Esophagus (tissue), 2 donors: ENCODE data around the gene MTUS2. TPM values are rescaled to one million over a fixed set of nuclear protein-coding genes. Genes with fewer than 3 reads are reported as not detected.

Experiments used
- H3K27ac ChIP-seq, 2 donors: one replicate each; pipeline ENCODE4 v1.5.1; 2013; ENCODE audit warnings: low read depth in 2 of 2, mild to moderate bottlenecking in 2 of 2, inconsistent platforms in 1 of 2, low read length in 1 of 2, moderate library complexity in 1 of 2
- H3K27me3 ChIP-seq, 2 donors: one replicate each; pipeline ENCODE4 v1.6.1; 2013; ENCODE audit warnings: low read length in 2 of 2, control low read depth in 1 of 2, mild to moderate bottlenecking in 1 of 2; ENCODE audit not compliant: insufficient read depth in 2 of 2, control insufficient read depth in 1 of 2
- H3K36me3 ChIP-seq, 2 donors: one replicate each; pipeline ENCODE4 v1.6.1; 2013; ENCODE audit warnings: low read length in 1 of 2; ENCODE audit not compliant: control insufficient read depth in 2 of 2, insufficient read depth in 2 of 2
- H3K4me1 ChIP-seq, 2 donors: one replicate each; pipeline ENCODE4 v1.6.1; 2013; ENCODE audit warnings: low read length in 1 of 2; ENCODE audit not compliant: control insufficient read depth in 2 of 2, insufficient read depth in 2 of 2
- H3K4me3 ChIP-seq, 2 donors: one replicate each; pipeline ENCODE4 v1.5.1; 2013; ENCODE audit warnings: low read length in 2 of 2, mild to moderate bottlenecking in 2 of 2, low read depth in 1 of 2, moderate library complexity in 1 of 2
- H3K9me3 ChIP-seq, 2 donors: one replicate each; pipeline ENCODE4 v1.6.1; 2013; ENCODE audit warnings: mild to moderate bottlenecking in 2 of 2, low read depth in 1 of 2, low read length in 1 of 2, moderate library complexity in 1 of 2; ENCODE audit not compliant: control insufficient read depth in 2 of 2, insufficient read depth in 1 of 2
- WGBS, 2 donors: extraction: QIAGEN DNeasy Blood & Tissue Kit; methylation state at CpG; one replicate each; pipeline ENCODE4 v1.1.7; 2013; 5-methylcytosine and 5-hydroxymethylcytosine counted together
- polyA plus RNA-seq, 2 donors: library from polyadenylated mRNA; stranded (reverse); fragments of 200-250 nt; gene quantifications; one replicate each; pipeline ENCODE4 v1.2.3, GENCODE V29; 2013
- donor health status: healthy with polysubstance abuse.
- donor health status: Bipolar disorder and iron deficiency.

MTUS2 gene
- polyA plus RNA-seq, 2 donors = 0.20 to 0.33 TPM

GRCh38 chr13:28822151-28822550 lies 2.0 kb downstream of the MTUS2 start:
- WGBS, 2 donors = 88 to 90% methylated on average over 5 of the region's 5 CpGs
- peaks cover 0 to 6% of the 10 kb centered on the region in 2 donors for H3K4me1 ChIP-seq
- H3K27ac ChIP-seq = no peak overlapping the region
- H3K9me3 ChIP-seq = peaks cover 0 to 5% of the 10 kb centered on the region in 2 donors
- H3K36me3 ChIP-seq = no peaks in the 10 kb centered on the region
- H3K4me3 ChIP-seq = no peak overlapping the region
- H3K27me3 ChIP-seq = peaks cover 1 to 6% of the 10 kb centered on the region in 2 donors

- H3K9me3 ChIP-seq = peaks cover 0 to under 1% of the 10 kb centered on the region in 2 donors
- no peaks in the 10 kb centered on the region for H3K36me3 ChIP-seq
- H3K4me3 ChIP-seq = no peak overlapping the region
- peaks cover 0 to 6% of the 10 kb centered on the region in 2 donors for H3K4me1 ChIP-seq
- no peak overlapping the region for H3K27ac ChIP-seq
- WGBS, 2 donors = 68 to 70% methylated on average over 3 of the region's 3 CpGs
- peaks cover 0 to 6% of the 10 kb centered on the region in 2 donors for H3K27me3 ChIP-seq
These were observed 2.7 kb downstream of the MTUS2 start for GRCh38 chr13:28822801-28823200.

GRCh38 chr13:28825379-28825778 lies 5.2 kb downstream of the MTUS2 start:
- H3K36me3 ChIP-seq = no peaks in the 10 kb centered on the region
- peaks cover 0 to 6% of the 10 kb centered on the region in 2 donors for H3K27me3 ChIP-seq
- peaks cover 0 to 2% of the 10 kb centered on the region in 2 donors for H3K9me3 ChIP-seq
- no peak overlapping the region for H3K4me3 ChIP-seq
- no peak overlapping the region for H3K27ac ChIP-seq
- H3K4me1 ChIP-seq = peaks cover 0 to 4% of the 10 kb centered on the region in 2 donors
- 80 to 87% methylated on average over 3 of the region's 3 CpGs for WGBS, 2 donors

GRCh38 chr13:28826368-28826767 lies 6.2 kb downstream of the MTUS2 start:
- no peak overlapping the region for H3K27ac ChIP-seq
- no peaks in the 10 kb centered on the region for H3K36me3 ChIP-seq
- WGBS, 2 donors = 50 to 62% methylated on average over 1 of the region's 1 CpG
- peaks cover 0 to 2% of the 10 kb centered on the region in 2 donors for H3K9me3 ChIP-seq
- peaks cover 0 to 6% of the 10 kb centered on the region in 2 donors for H3K27me3 ChIP-seq
- no peak overlapping the region for H3K4me3 ChIP-seq
- no peaks in the 10 kb centered on the region for H3K4me1 ChIP-seq

- Histone ChIP-seq H3K4me3 (no peak overlapping the region), H3K27ac (no peak overlapping the region), H3K27me3 (no peaks in the 10 kb centered on the region), H3K4me1 (no peaks in the 10 kb centered on the region), H3K36me3 (no peaks in the 10 kb centered on the region), H3K9me3 (peaks cover 0 to 2% of the 10 kb centered on the region in 2 donors)
These were observed 10.4 kb downstream of the MTUS2 start for GRCh38 chr13:28830580-28830979.

- H3K27me3 ChIP-seq = no peaks in the 10 kb centered on the region
- no peak overlapping the region for H3K27ac ChIP-seq
- H3K4me3 ChIP-seq = no peak overlapping the region
- no peaks in the 10 kb centered on the region for H3K4me1 ChIP-seq
- H3K9me3 ChIP-seq = peaks cover 0 to 2% of the 10 kb centered on the region in 2 donors
- H3K36me3 ChIP-seq = no peaks in the 10 kb centered on the region
- 62 to 78% methylated on average over 3 of the region's 3 CpGs for WGBS, 2 donors
These were observed 11.0 kb downstream of the MTUS2 start for GRCh38 chr13:28831117-28831516.

GRCh38 chr13:28837111-28837510 lies 17.0 kb downstream of the MTUS2 start:
- no peaks in the 10 kb centered on the region for H3K4me1 ChIP-seq
- no peaks in the 10 kb centered on the region for H3K9me3 ChIP-seq
- H3K36me3 ChIP-seq = no peaks in the 10 kb centered on the region
- H3K27ac ChIP-seq = no peak overlapping the region
- 86 to 93% methylated on average over 5 of the region's 5 CpGs for WGBS, 2 donors
- no peak overlapping the region for H3K4me3 ChIP-seq
- H3K27me3 ChIP-seq = peaks cover 0 to 2% of the 10 kb centered on the region in 2 donors

- Histone ChIP-seq H3K9me3 (no peaks in the 10 kb centered on the region), H3K27ac (no peak overlapping the region), H3K27me3 (peaks cover 2% of the 10 kb centered on the region in 2 donors), H3K4me3 (no peak overlapping the region), H3K36me3 (no peaks in the 10 kb centered on the region), H3K4me1 (no peaks in the 10 kb centered on the region)
- 52 to 54% methylated on average over 4 of the region's 4 CpGs for WGBS, 2 donors
These were observed 23.5 kb downstream of the MTUS2 start for GRCh38 chr13:28843639-28844038.

- no peaks in the 10 kb centered on the region for H3K9me3 ChIP-seq
- no peak overlapping the region for H3K4me3 ChIP-seq
- WGBS, 2 donors = 75 to 83% methylated on average over 3 of the region's 3 CpGs
- no peaks in the 10 kb centered on the region for H3K36me3 ChIP-seq
- peaks cover 0 to 2% of the 10 kb centered on the region in 2 donors for H3K4me1 ChIP-seq
- no peaks in the 10 kb centered on the region for H3K27me3 ChIP-seq
- no peak overlapping the region for H3K27ac ChIP-seq
These were observed 29.3 kb downstream of the MTUS2 start for GRCh38 chr13:28849441-28849840.

- H3K27me3 ChIP-seq = no peaks in the 10 kb centered on the region
- H3K27ac ChIP-seq = no peak overlapping the region
- H3K36me3 ChIP-seq = no peaks in the 10 kb centered on the region
- 68 to 73% methylated on average over 2 of the region's 2 CpGs for WGBS, 2 donors
- peaks cover 0 to 2% of the 10 kb centered on the region in 2 donors for H3K4me1 ChIP-seq
- no peak overlapping the region for H3K4me3 ChIP-seq
- H3K9me3 ChIP-seq = no peaks in the 10 kb centered on the region
These were observed 30.1 kb downstream of the MTUS2 start for GRCh38 chr13:28850226-28850625.
